SU-DHL-6 (cell line): ENCODE data around the gene MEI4.

ENCODE experiments used
- H2AFZ ChIP-seq: fragments of 200-600 bp; sonication (generic); 2 replicates; pipeline ENCODE4 v1.6.1; 2014; ENCODE audit warnings: low read depth, mild to moderate bottlenecking, moderate library complexity, mixed read lengths, antibody characterized with exemption, low read length; ENCODE audit not compliant: severe bottlenecking
- H3F3A ChIP-seq: fragments of 200-600 bp; shearing (Covaris generic); 2 replicates; pipeline ENCODE4 v1.6.0; 2016; ENCODE audit warnings: antibody characterized with exemption, mild to moderate bottlenecking; ENCODE audit not compliant: insufficient read depth
- H3K27ac ChIP-seq: fragments of 200-600 bp; sonication (generic); 2 replicates; pipeline ENCODE4 v1.5.1; 2016; ENCODE audit warnings: low read depth, mild to moderate bottlenecking, low read length, moderate library complexity, mixed read lengths
- H3K27me3 ChIP-seq: fragments of 200-600 bp; sonication (generic), shearing (Covaris generic); 2 replicates; pipeline ENCODE4 v1.6.0; 2014; ENCODE audit warnings: mild to moderate bottlenecking, low read length
- H3K36me3 ChIP-seq: fragments of 200-600 bp; sonication (generic); 2 replicates; pipeline ENCODE4 v1.6.1; 2014; ENCODE audit warnings: mild to moderate bottlenecking, low read length, mixed read lengths
- H3K4me2 ChIP-seq: fragments of 300-600, 200-600 bp; shearing (Covaris generic), sonication (generic); 2 replicates; pipeline ENCODE4 v1.6.0; 2014; ENCODE audit warnings: low read length, low read depth, mild to moderate bottlenecking; ENCODE audit not compliant: poor library complexity, severe bottlenecking
- H3K4me3 ChIP-seq: fragments of 200-600 bp; sonication (generic); 2 replicates; pipeline ENCODE4 v1.5.1; 2014; ENCODE audit warnings: antibody characterized with exemption, low read length, mild to moderate bottlenecking, mixed read lengths; ENCODE audit not compliant: insufficient read depth, poor library complexity, severe bottlenecking
- H3K79me2 ChIP-seq: fragments of 200-600 bp; sonication (generic); 2 replicates; pipeline ENCODE4 v1.6.1; 2014; ENCODE audit warnings: mild to moderate bottlenecking, low read length, moderate library complexity; ENCODE audit not compliant: insufficient read depth
- H3K9ac ChIP-seq: fragments of 200-600 bp; sonication (generic); 2 replicates; pipeline ENCODE4 v1.7.0; 2014; ENCODE audit warnings: mild to moderate bottlenecking, low read length
- H3K9me2 ChIP-seq: fragments of 200-600 bp; sonication (generic); replicated peaks from 2 replicates; pipeline ENCODE4 v1.6.1; 2014; ENCODE audit warnings: low read length; ENCODE audit not compliant: insufficient read depth
- H3K9me3 ChIP-seq: fragments of 200-600 bp; sonication (generic); 2 replicates; pipeline ENCODE4 v1.6.1; 2014; ENCODE audit warnings: low read length, mixed read lengths; ENCODE audit not compliant: insufficient read depth
- H4K20me1 ChIP-seq: fragments of 200-600 bp; sonication (generic); 2 replicates; pipeline ENCODE4 v1.6.1; 2014; ENCODE audit warnings: low read depth, mild to moderate bottlenecking, antibody characterized with exemption, low read length, moderate library complexity, mixed read lengths
- EZH2phosphoT487 ChIP-seq: fragments of 200-600 bp; sonication (generic), shearing (Covaris generic); conservative IDR thresholded peaks from 2 replicates; pipeline ENCODE4 v1.6.1; 2018; ENCODE audit warnings: mild to moderate bottlenecking, antibody characterized with exemption, low read length, moderate library complexity, mixed read lengths
- TF ChIP-seq, protein P1 (sequence below): fragments of 200-600 bp; sonication (generic); IDR thresholded peaks from one replicate; pipeline ENCODE4 v1.5.1; 2017; ENCODE audit warnings: antibody characterized with exemption, mild to moderate bottlenecking, low read length, moderate library complexity; ENCODE audit not compliant: insufficient read depth, poor library complexity, severe bottlenecking

Gene MEI4

DNA sequence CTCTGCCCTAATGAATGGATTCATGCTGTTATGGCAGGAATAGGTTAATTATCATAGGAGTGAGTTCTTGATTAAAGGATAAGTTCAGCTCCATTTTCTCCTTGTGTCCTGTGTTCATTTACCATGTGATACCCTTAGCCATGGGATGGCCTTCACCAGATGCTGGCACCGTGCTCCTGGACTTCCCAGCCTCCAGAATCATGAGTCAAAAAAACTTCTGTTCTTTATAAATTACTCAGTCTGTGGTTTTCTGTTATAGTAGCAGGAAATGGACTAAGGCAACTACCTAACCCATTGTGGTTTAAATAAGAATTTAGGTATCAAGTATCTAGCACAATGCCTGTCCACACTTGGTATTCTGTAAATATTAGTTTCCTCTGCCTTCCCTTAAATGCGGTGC lies 223.5 kb downstream of the MEI4 start:
- no peak overlapping the region for H3K4me2 ChIP-seq
- H3K27me3 ChIP-seq: no peaks in the 10 kb centered on the region
- H3K36me3 ChIP-seq: no peaks in the 10 kb centered on the region
- H3F3A ChIP-seq: no peaks in the 10 kb centered on the region
- TF ChIP-seq, protein P1, sequence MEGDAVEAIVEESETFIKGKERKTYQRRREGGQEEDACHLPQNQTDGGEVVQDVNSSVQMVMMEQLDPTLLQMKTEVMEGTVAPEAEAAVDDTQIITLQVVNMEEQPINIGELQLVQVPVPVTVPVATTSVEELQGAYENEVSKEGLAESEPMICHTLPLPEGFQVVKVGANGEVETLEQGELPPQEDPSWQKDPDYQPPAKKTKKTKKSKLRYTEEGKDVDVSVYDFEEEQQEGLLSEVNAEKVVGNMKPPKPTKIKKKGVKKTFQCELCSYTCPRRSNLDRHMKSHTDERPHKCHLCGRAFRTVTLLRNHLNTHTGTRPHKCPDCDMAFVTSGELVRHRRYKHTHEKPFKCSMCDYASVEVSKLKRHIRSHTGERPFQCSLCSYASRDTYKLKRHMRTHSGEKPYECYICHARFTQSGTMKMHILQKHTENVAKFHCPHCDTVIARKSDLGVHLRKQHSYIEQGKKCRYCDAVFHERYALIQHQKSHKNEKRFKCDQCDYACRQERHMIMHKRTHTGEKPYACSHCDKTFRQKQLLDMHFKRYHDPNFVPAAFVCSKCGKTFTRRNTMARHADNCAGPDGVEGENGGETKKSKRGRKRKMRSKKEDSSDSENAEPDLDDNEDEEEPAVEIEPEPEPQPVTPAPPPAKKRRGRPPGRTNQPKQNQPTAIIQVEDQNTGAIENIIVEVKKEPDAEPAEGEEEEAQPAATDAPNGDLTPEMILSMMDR: no peak
- no peak for TF ChIP-seq EZH2phosphoT487
- no peak overlapping the region for H3K27ac ChIP-seq
- H3K4me3 ChIP-seq: no peak overlapping the region
- no peak overlapping the region for H3K9ac ChIP-seq
- H4K20me1 ChIP-seq: no peaks in the 10 kb centered on the region
- H3K9me3 ChIP-seq: no peaks in the 10 kb centered on the region
- no peaks in the 10 kb centered on the region for H3K79me2 ChIP-seq
- H3K9me2 ChIP-seq: no peaks in the 10 kb centered on the region
- no peak overlapping the region for H2AFZ ChIP-seq

DNA sequence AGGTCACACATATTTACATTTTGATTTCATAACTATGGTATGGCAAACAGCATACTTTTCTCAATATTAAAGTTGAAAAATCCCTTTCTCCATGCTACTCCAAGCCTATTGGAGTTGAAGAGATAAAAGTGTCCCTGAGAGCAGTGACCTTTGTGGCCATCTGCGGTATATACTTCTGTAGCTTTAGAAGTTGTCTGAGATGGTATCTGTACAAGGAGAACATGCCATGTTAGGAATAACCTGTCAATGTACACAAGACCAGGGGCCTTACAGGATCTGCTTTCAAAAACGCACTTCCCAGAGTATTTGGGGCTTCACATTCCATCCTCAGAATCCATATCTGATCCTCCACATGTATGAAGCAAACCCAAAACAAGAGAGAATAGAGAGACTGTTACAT lies 226.7 kb downstream of the MEI4 start:
- no peak overlapping the region for H2AFZ ChIP-seq
- TF ChIP-seq, protein P1: no peak

DNA sequence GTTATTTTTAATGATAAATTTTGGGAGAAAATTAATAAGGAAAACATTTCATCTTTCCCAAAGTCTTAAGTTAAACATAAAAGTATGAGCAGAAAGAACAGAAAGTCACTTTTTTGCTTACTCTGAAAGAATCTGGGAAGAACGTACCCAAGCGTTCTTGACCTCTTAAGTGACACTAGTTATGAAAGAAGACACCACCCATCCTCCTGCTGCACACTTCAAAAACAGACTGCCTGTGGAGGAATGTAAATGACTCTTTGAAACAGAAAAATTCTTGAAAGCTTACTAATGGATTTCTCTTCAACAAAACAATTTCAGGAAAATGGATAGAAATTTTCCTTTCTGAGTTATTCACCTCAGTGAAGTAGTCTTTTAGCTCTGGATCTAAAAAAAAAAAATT lies 227.7 kb downstream of the MEI4 start:
- H3K9me3 ChIP-seq: no peaks in the 10 kb centered on the region
- H3K27me3 ChIP-seq: no peaks in the 10 kb centered on the region
- H2AFZ ChIP-seq: no peak overlapping the region
- no peaks in the 10 kb centered on the region for H3F3A ChIP-seq
- no peak overlapping the region for H3K4me3 ChIP-seq
- no peaks in the 10 kb centered on the region for H3K79me2 ChIP-seq
- no peak for TF ChIP-seq EZH2phosphoT487
- TF ChIP-seq, protein P1: no peak
- no peaks in the 10 kb centered on the region for H4K20me1 ChIP-seq
- no peaks in the 10 kb centered on the region for H3K36me3 ChIP-seq
- no peak overlapping the region for H3K27ac ChIP-seq
- H3K9me2 ChIP-seq: no peaks in the 10 kb centered on the region
- no peak overlapping the region for H3K4me2 ChIP-seq
- H3K9ac ChIP-seq: no peak overlapping the region

More for the DNA sequence above, 226.7 kb downstream of the MEI4 start:
- Histone ChIP-seq H3K36me3 (no peaks in the 10 kb centered on the region), H3K27me3 (no peaks in the 10 kb centered on the region), H3K79me2 (no peaks in the 10 kb centered on the region), H3K9me2 (no peaks in the 10 kb centered on the region), H3F3A (no peaks in the 10 kb centered on the region), H4K20me1 (no peaks in the 10 kb centered on the region), H3K9ac (no peak overlapping the region), H3K27ac (no peak overlapping the region), H3K4me3 (no peak overlapping the region), H3K9me3 (no peaks in the 10 kb centered on the region), H3K4me2 (no peak overlapping the region)

DNA sequence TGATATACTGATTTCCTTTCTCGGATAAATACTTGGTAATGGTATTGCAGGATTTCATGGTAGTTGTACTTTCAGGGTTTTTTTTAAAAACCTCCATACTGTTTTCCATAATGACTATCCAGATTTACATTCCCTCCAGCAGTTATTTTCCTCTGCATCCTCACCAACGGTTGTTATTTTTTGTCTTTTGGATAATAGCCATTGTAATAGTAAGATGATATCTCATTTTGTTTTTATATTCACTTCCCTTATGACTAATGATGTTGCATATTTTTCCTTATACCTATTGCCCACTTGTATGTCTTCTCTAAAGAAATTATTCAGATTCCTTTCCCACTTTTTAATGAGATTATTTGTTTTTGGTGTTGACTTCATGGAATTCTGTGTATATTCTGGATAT lies 231.0 kb downstream of the MEI4 start:
- H3K4me2 ChIP-seq: no peak overlapping the region
- no peaks in the 10 kb centered on the region for H3K36me3 ChIP-seq
- H3F3A ChIP-seq: no peaks in the 10 kb centered on the region
- TF ChIP-seq, protein P1: no peak
- no peak for TF ChIP-seq EZH2phosphoT487
- H3K4me3 ChIP-seq: no peak overlapping the region
- H3K9me2 ChIP-seq: no peaks in the 10 kb centered on the region
- H4K20me1 ChIP-seq: no peaks in the 10 kb centered on the region
- no peaks in the 10 kb centered on the region for H3K27me3 ChIP-seq
- H2AFZ ChIP-seq: no peak overlapping the region
- no peaks in the 10 kb centered on the region for H3K9me3 ChIP-seq
- H3K79me2 ChIP-seq: no peaks in the 10 kb centered on the region
- no peak overlapping the region for H3K27ac ChIP-seq
- H3K9ac ChIP-seq: no peak overlapping the region
